H1 (cell line): ENCODE measurements around the gene MCF2L2. TPM values are rescaled to one million over a fixed set of nuclear protein-coding genes. Genes with fewer than 3 reads are reported as not detected.

ENCODE experiments used
- CTCF ChIA-PET: fragments of 300-600 bp; sonication (Branson Sonifier 250); formaldehyde crosslinking; loops from one replicate; lab custom pipeline; 2021; ENCODE audit not compliant: partially characterized antibody; lab: Charles Lee
- POLR2A ChIA-PET: fragments of 300-600 bp; sonication (Branson Sonifier 250); formaldehyde crosslinking; loops from one replicate; lab custom pipeline; 2021; ENCODE audit warnings: inconsistent platforms; ENCODE audit not compliant: partially characterized antibody; lab: Charles Lee
- DNase-seq, 2 experiments: peaks; one replicate each; pipeline versions ENCODE4 v3.0.0 to v3.0.0-alpha.2; 2010 to 2022; ENCODE audit warnings: low spot score in 2 of 2, low read depth in 1 of 2, mixed read lengths in 1 of 2
- FAIRE-seq: peaks from 2 replicates; lab custom pipeline; 2011; peaks lifted over from hg19 to GRCh38; lab: Jason Lieb, UNC
- H2AFZ ChIP-seq: 2 replicates; pipeline ENCODE4 v1.8.1; 2012; ENCODE audit warnings: low read length, inconsistent platforms
- H2AK5ac ChIP-seq: 2 replicates; pipeline ENCODE4 v1.6.1; 2013; ENCODE audit warnings: low read depth, low read length
- H2BK120ac ChIP-seq: replicated peaks from 2 replicates; pipeline ENCODE3; 2013; ENCODE audit warnings: low read depth, low read length, inconsistent platforms
- H2BK12ac ChIP-seq: 2 replicates; pipeline ENCODE4 v1.6.1; 2013; ENCODE audit warnings: low read depth, low read length
- H2BK15ac ChIP-seq: 2 replicates; pipeline ENCODE4 v1.6.1; 2013; ENCODE audit warnings: low read length
- H2BK20ac ChIP-seq: 2 replicates; pipeline ENCODE4 v1.6.1; 2013; ENCODE audit warnings: low read length
- H2BK5ac ChIP-seq: 2 replicates; pipeline ENCODE4 v1.6.1; 2013; ENCODE audit warnings: low read depth, low read length
- H3K14ac ChIP-seq: 2 replicates; pipeline ENCODE4 v1.6.1; 2013; ENCODE audit warnings: inconsistent platforms; ENCODE audit not compliant: insufficient read length
- H3K18ac ChIP-seq: 2 replicates; pipeline ENCODE4 v1.6.1; 2013; ENCODE audit warnings: low read length; ENCODE audit errors: extremely low read depth
- H3K23ac ChIP-seq: 2 replicates; pipeline ENCODE4 v1.6.1; 2013; ENCODE audit warnings: inconsistent platforms; ENCODE audit not compliant: insufficient read length
- H3K23me2 ChIP-seq: 2 replicates; pipeline ENCODE4 v1.6.1; 2013; ENCODE audit warnings: low read depth, low read length
- H3K27ac ChIP-seq: 2 replicates; pipeline ENCODE4 v1.6.1; 2011; ENCODE audit warnings: low read depth, low read length, inconsistent platforms
- H3K27me3 ChIP-seq, 4 experiments: replicated peaks in 1 of 4; 1 replicate in 1 of 4; 2 replicates in 3 of 4; pipeline versions ENCODE4 v1.6.1 to v1.8.1; 2011 to 2013; ENCODE audit warnings: low read length in 3 of 4, mild to moderate bottlenecking in 3 of 4, inconsistent platforms in 2 of 4, mixed read lengths in 2 of 4, moderate library complexity in 1 of 4; ENCODE audit not compliant: control insufficient read depth in 3 of 4, insufficient read depth in 3 of 4; ENCODE audit errors: extremely low read depth in 1 of 4
- H3K36me3 ChIP-seq, 4 experiments: 2 replicates each; pipeline versions ENCODE4 v1.6.1 to v1.8.1; 2011 to 2013; ENCODE audit warnings: mild to moderate bottlenecking in 4 of 4, low read length in 3 of 4, moderate library complexity in 2 of 4, control low read depth in 1 of 4, inconsistent platforms in 1 of 4; ENCODE audit not compliant: insufficient read depth in 4 of 4, control insufficient read depth in 2 of 4
- H3K4ac ChIP-seq: replicated peaks from 2 replicates; pipeline ENCODE3; 2013; ENCODE audit warnings: low read length, low read depth, mixed read lengths, inconsistent platforms; ENCODE audit not compliant: insufficient read length
- H3K4me1 ChIP-seq, 4 experiments: replicated peaks in 1 of 4; 1 replicate in 1 of 4; 2 replicates in 3 of 4; pipeline versions ENCODE4 v1.6.1 to v1.8.1; 2011 to 2013; ENCODE audit warnings: low read length in 3 of 4, inconsistent platforms in 2 of 4, mixed read lengths in 1 of 4; ENCODE audit not compliant: insufficient read depth in 4 of 4, control insufficient read depth in 3 of 4
- H3K4me2 ChIP-seq, 2 experiments: 2 replicates each; pipeline versions ENCODE4 v1.6.1 to v1.8.1; 2011 to 2013; ENCODE audit warnings: low read depth in 2 of 2, low read length in 2 of 2, control low read depth in 1 of 2, inconsistent platforms in 1 of 2, mild to moderate bottlenecking in 1 of 2; ENCODE audit not compliant: insufficient read depth in 1 of 2
- H3K4me3 ChIP-seq, 4 experiments: fragments of 200-600, 300-600 bp in 1 of 4; sonication (generic), shearing (Covaris generic), sonication (Bioruptor Twin) in 1 of 4; 2 replicates each; pipeline versions ENCODE4 v1.5.1 to v1.8.1; 2011 to 2016; ENCODE audit warnings: low read length in 4 of 4, low read depth in 3 of 4, control low read depth in 2 of 4, inconsistent platforms in 2 of 4, mild to moderate bottlenecking in 2 of 4, mixed read lengths in 1 of 4, moderate library complexity in 1 of 4; ENCODE audit not compliant: insufficient read depth in 2 of 4; ENCODE audit errors: extremely low read depth in 1 of 4
- H3K56ac ChIP-seq: replicated peaks from 2 replicates; pipeline ENCODE3; 2013; ENCODE audit warnings: low read depth, mild to moderate bottlenecking, mixed read lengths, low read length, inconsistent platforms; ENCODE audit not compliant: insufficient read length
- H3K79me1 ChIP-seq: 2 replicates; pipeline ENCODE4 v1.6.1; 2013; ENCODE audit warnings: low read depth, low read length, control low read depth
- H3K79me2 ChIP-seq, 2 experiments: 2 replicates each; pipeline versions ENCODE4 v1.6.1 to v1.8.1; 2012 to 2013; ENCODE audit warnings: low read length in 2 of 2, mild to moderate bottlenecking in 2 of 2, inconsistent platforms in 1 of 2; ENCODE audit not compliant: insufficient read depth in 2 of 2, control insufficient read depth in 1 of 2
- H3K9ac ChIP-seq, 4 experiments: replicated peaks in 1 of 4; 1 replicate in 1 of 4; 2 replicates in 3 of 4; pipeline versions ENCODE4 v1.6.1 to v1.8.1; 2011 to 2013; ENCODE audit warnings: low read depth in 3 of 4, low read length in 3 of 4, control low read depth in 2 of 4, mild to moderate bottlenecking in 2 of 4, moderate library complexity in 2 of 4, inconsistent platforms in 1 of 4; ENCODE audit errors: extremely low read depth in 1 of 4
- H3K9me3 ChIP-seq, 2 experiments: 2 replicates each; pipeline versions ENCODE4 v1.6.1 to v1.8.1; 2012 to 2013; ENCODE audit warnings: mild to moderate bottlenecking in 2 of 2, moderate library complexity in 2 of 2, control low read depth in 1 of 2, inconsistent platforms in 1 of 2, low read depth in 1 of 2, low read length in 1 of 2, mixed read lengths in 1 of 2; ENCODE audit not compliant: insufficient read depth in 2 of 2
- H4K20me1 ChIP-seq, 2 experiments: replicated peaks in 1 of 2; 2 replicates each; pipeline versions ENCODE3 to v1.8.1; 2011 to 2013; ENCODE audit warnings: inconsistent platforms in 2 of 2, low read length in 2 of 2, mild to moderate bottlenecking in 1 of 2; ENCODE audit not compliant: insufficient read depth in 2 of 2, control insufficient read depth in 1 of 2
- H4K5ac ChIP-seq: 2 replicates; pipeline ENCODE4 v1.6.1; 2013; ENCODE audit warnings: low read length, low read depth, mixed read lengths, inconsistent platforms; ENCODE audit not compliant: insufficient read length
- H4K8ac ChIP-seq: 2 replicates; pipeline ENCODE4 v1.8.0; 2013; ENCODE audit warnings: mild to moderate bottlenecking, moderate library complexity, low read length, inconsistent platforms; ENCODE audit not compliant: insufficient read depth; ENCODE audit errors: extremely low read depth
- H4K91ac ChIP-seq: replicated peaks from 2 replicates; pipeline ENCODE3; 2013; ENCODE audit warnings: low read length, mixed read lengths, inconsistent platforms; ENCODE audit not compliant: insufficient read length
- WGBS, 2 experiments: shearing (Covaris generic) in 1 of 2; methylation state at CpG; one replicate each; pipeline versions ENCODE4 v1.1.6 to v1.1.7; 2013 to 2015; ENCODE audit warnings: low lambda C conversion rate in 2 of 2, mixed read lengths in 2 of 2, inconsistent platforms in 1 of 2, low coverage in 1 of 2, missing lambda C conversion rate in 1 of 2; ENCODE audit not compliant: insufficient replicate concordance in 2 of 2, insufficient coverage in 1 of 2, insufficient read length in 1 of 2; ENCODE audit errors: extremely low coverage in 1 of 2, missing lambda C conversion rate in 1 of 2; 5-methylcytosine and 5-hydroxymethylcytosine counted together
- polyA plus RNA-seq, 7 experiments: library from polyadenylated mRNA; depleted of rRNA in 3 of 7; stranded (reverse) in 5 of 7; unstranded in 2 of 7; fragments of >200 nt in 5 of 7; fragments of 200-250 nt in 2 of 7; gene quantifications; 1 replicate in 5 of 7; 2 replicates in 1 of 7; 4 replicates in 1 of 7; pipeline versions ENCODE4 v1.2.1 to v1.2.3, GENCODE V29; 2011 to 2013; ENCODE audit warnings: missing spikeins in 2 of 7, mixed read lengths in 2 of 7
- total RNA-seq: library from RNA; stranded (reverse); fragmentation: NEBNext Ultra II Directional; extraction: Animal tissue kit (Norgen Biotek cat#: 25700); gene quantifications from 2 replicates; pipeline ENCODE4 v1.2.1, GENCODE V29; 2021

The MCF2L2 gene
- total and polyA plus RNA-seq, 2 of the 8 experiments (the other 6 are each of a cell fraction or from before 2014, with no cell fraction given): 4.1 to 13.7 TPM

GRCh38 chr3:183285828-183286457, 142.5 kb downstream of the MCF2L2 start:
- no peak for FAIRE-seq

More at GRCh38 chr3:183285828-183286457, 142.5 kb downstream of the MCF2L2 start:
- H4K8ac ChIP-seq: no peak overlapping the region
- no peak overlapping the region for H3K27ac ChIP-seq
- ChIA-PET CTCF (interaction anchor here (0.6 to 1.8 kb wide), 4 partner anchors 11 to 97 kb away, joined by 3 to 6 read pairs (median 4); no protein-coding TSS in a partner anchor), POLR2A (interaction anchor here (1.4 kb wide), 1 partner anchor 9 kb away, joined by 3 read pairs; no protein-coding TSS in a partner anchor)
- no peak overlapping the region for H2BK12ac ChIP-seq
- no peak overlapping the region for H3K4ac ChIP-seq
- H3K9me3 ChIP-seq: no peaks in the 10 kb centered on the region
- no peak overlapping the region for H2AFZ ChIP-seq
- H3K14ac ChIP-seq: no peak overlapping the region
- H3K9ac ChIP-seq: no peak overlapping the region
- no peak overlapping the region for H3K4me2 ChIP-seq
- no peak for DNase-seq
- H3K79me2 ChIP-seq: no peaks in the 10 kb centered on the region
- WGBS, 2 experiments: 91% methylated on average over 10 of the region's 10 CpGs; no CpG with 5 or more reads in 1 of the 2 experiments
- H3K56ac ChIP-seq: no peak overlapping the region
- peaks cover 0 to 3% (median 0%) of the 10 kb centered on the region in 4 experiments; a peak in 2 of 8 replicates for H3K36me3 ChIP-seq
- no peak overlapping the region for H2BK120ac ChIP-seq
- H3K79me1 ChIP-seq: no peaks in the 10 kb centered on the region
- no peak overlapping the region for H3K23ac ChIP-seq
- H2BK5ac ChIP-seq: no peak overlapping the region
- no peaks in the 10 kb centered on the region for H3K27me3 ChIP-seq
- no peaks in the 10 kb centered on the region for H3K23me2 ChIP-seq
- H2BK15ac ChIP-seq: no peak overlapping the region
- no peaks in the 10 kb centered on the region for H4K20me1 ChIP-seq
- no peak overlapping the region for H2BK20ac ChIP-seq
- no peak overlapping the region for H2AK5ac ChIP-seq
- H4K5ac ChIP-seq: no peak overlapping the region
- H4K91ac ChIP-seq: no peak overlapping the region
- H3K18ac ChIP-seq: no peak overlapping the region
- no peaks in the 10 kb centered on the region; a peak in 1 of 7 replicates for H3K4me1 ChIP-seq
- no peak overlapping the region for H3K4me3 ChIP-seq
